ENCODE data around the gene SLC4A4.

The SLC4A4 gene

DNA sequence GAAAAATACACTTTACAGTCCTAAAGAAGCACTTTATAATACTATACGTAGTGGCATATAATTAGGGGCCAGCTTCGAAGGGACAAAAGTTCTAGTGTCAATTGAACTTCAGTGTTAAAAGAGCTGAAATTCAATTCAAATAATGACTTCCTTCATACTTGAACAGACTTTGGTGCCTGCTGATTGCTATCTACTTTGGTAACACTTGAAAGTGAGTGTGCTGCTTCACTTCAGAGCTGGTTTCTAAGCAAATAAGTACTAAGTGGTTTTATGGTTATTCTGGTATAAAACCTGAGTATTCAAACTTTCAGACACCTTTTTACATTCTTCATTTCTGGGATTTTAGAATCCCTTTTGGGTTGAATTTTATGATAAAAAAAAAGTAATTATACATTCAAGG lies 107.0 kb downstream of the SLC4A4 start:
- no peaks in the 10 kb centered on the region for H3K9me3 ChIP-seq
- peaks cover 0 to 28% (median 0%) of the 10 kb centered on the region in 4 donors for H3K4me1 ChIP-seq
- no peak overlapping the region for H3K27ac ChIP-seq
- no peak overlapping the region for H3K4me3 ChIP-seq
- DNase-seq = no peak
- intact Hi-C loops (cut with DNase I; ENCODE audit: low total_unique reads) = no loop called here
- no peaks in the 10 kb centered on the region for H3K36me3 ChIP-seq
- TF ChIP-seq, protein P1, sequence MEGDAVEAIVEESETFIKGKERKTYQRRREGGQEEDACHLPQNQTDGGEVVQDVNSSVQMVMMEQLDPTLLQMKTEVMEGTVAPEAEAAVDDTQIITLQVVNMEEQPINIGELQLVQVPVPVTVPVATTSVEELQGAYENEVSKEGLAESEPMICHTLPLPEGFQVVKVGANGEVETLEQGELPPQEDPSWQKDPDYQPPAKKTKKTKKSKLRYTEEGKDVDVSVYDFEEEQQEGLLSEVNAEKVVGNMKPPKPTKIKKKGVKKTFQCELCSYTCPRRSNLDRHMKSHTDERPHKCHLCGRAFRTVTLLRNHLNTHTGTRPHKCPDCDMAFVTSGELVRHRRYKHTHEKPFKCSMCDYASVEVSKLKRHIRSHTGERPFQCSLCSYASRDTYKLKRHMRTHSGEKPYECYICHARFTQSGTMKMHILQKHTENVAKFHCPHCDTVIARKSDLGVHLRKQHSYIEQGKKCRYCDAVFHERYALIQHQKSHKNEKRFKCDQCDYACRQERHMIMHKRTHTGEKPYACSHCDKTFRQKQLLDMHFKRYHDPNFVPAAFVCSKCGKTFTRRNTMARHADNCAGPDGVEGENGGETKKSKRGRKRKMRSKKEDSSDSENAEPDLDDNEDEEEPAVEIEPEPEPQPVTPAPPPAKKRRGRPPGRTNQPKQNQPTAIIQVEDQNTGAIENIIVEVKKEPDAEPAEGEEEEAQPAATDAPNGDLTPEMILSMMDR (IDR thresholded peaks at IDR 0.05) = no peak
- H3K27me3 ChIP-seq = no peaks in the 10 kb centered on the region

DNA sequence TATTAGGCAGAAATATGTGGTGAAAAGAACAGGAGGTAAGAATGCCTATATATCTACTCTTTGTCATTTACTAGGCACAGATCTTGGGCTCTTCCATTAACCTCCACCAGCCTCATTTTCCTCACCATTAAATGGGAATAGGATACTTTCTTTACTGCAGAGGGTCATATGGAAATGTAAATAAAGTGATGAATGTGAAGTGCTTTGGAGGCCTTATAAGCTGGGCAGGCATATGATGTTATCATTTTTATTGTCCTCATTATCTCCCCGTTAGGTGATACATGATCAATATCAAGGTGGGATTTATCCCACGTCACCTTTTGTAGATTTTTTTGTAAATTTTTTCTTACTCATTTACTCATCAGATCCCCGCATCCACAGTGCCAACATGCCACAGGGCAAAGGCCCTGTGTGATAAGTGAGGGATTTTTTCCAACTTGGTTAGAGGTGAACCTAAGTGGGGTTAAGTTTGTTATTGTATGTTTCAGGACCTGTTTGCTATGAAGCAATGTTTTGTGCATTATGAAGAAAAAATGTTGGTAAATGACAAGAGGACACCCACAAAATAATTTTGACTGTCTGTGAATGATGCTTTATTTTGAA lies 107.8 kb downstream of the SLC4A4 start:
- no peak for DNase-seq
- H3K27me3 ChIP-seq = no peaks in the 10 kb centered on the region
- TF ChIP-seq, protein P1 (IDR thresholded peaks at IDR 0.05) = no peak
- H3K36me3 ChIP-seq = no peaks in the 10 kb centered on the region
- intact Hi-C loops (cut with DNase I; ENCODE audit: low total_unique reads) = no loop called here
- no peak overlapping the region for H3K4me3 ChIP-seq
- H3K4me1 ChIP-seq = peaks cover 0 to 28% (median 0%) of the 10 kb centered on the region in 4 donors
- H3K9me3 ChIP-seq = no peaks in the 10 kb centered on the region
- no peak overlapping the region for H3K27ac ChIP-seq

DNA sequence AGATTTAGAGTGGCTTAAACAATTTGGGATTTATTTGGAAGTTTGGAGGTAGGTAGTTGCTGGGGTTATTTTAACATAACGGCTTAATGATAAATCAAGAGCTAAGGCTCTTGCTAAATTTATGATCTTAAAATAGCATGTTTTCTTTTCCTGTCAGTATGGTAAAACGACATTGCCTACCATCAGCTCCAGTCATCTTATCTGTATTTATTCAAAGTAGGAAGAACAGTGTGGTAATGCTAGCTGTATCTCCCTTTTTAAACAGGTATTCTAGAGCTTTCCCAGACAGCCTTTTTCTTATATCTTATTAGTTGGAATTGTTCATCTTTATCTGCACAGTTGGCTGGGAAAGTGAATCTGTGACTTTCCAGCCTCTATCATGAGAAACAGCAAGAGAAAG lies 110.2 kb downstream of the SLC4A4 start:
- TF ChIP-seq, protein P1 (IDR thresholded peaks at IDR 0.05) = no peak
- Histone ChIP-seq H3K9me3 (no peaks in the 10 kb centered on the region), H3K27ac (no peak overlapping the region), H3K27me3 (no peaks in the 10 kb centered on the region), H3K36me3 (no peaks in the 10 kb centered on the region), H3K4me3 (no peak overlapping the region), H3K4me1 (peaks cover 0 to 28% (median 0%) of the 10 kb centered on the region in 4 donors)
- DNase-seq = no peak
- intact Hi-C loops (cut with DNase I; ENCODE audit: low total_unique reads) = no loop called here

DNA sequence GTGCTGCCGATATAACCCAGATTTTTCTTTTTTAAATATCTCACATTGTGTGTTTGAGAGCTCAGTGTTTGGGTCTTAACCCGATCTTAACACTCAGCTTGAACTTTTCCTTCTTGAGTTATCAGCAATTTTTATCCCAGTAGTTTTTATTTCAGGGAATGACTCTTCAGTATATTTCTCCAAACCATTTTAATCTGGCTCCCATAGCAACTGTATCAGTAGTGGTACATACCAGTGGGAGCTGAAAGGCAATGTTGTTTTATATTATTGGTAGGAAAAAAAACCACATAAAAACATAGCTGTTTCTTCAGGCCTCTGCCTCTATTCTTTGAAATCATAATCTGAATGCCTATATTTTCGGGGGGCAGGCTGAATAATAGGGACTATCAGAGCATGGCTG lies 111.1 kb downstream of the SLC4A4 start:
- TF ChIP-seq, protein P1 (IDR thresholded peaks at IDR 0.05) = no peak
- DNase-seq = no peak

DNA sequence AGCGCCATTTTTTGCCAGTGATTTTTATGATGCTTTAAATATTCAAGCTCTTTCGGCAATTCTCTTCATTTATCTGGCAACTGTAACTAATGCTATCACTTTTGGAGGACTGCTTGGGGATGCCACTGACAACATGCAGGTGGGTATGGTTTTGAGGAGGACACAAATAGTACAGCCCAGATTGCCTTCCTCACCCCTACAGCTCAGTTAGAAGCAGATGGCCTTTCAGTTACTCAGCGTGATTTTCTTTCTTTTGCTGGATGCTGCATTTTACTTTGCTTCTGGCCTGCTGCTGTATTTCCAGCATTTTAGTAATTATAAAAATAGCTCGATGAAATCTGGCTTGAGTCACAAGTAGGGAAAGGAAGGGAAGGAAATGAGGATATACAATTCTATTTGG lies 114.7 kb downstream of the SLC4A4 start:
- Histone ChIP-seq H3K4me1 (peaks cover 0 to 8% (median 0%) of the 10 kb centered on the region in 4 donors), H3K36me3 (no peaks in the 10 kb centered on the region), H3K27me3 (no peaks in the 10 kb centered on the region), H3K27ac (no peak overlapping the region), H3K4me3 (no peak overlapping the region), H3K9me3 (no peaks in the 10 kb centered on the region)
- intact Hi-C loops (cut with DNase I; ENCODE audit: low total_unique reads) = no loop called here
- DNase-seq = no peak
- TF ChIP-seq, protein P1 (IDR thresholded peaks at IDR 0.05) = no peak

More for the DNA sequence above, 111.1 kb downstream of the SLC4A4 start:
- H3K36me3 ChIP-seq = no peaks in the 10 kb centered on the region
- H3K27me3 ChIP-seq = no peaks in the 10 kb centered on the region
- intact Hi-C loops (cut with DNase I; ENCODE audit: low total_unique reads) = no loop called here
- peaks cover 0 to 23% (median 0%) of the 10 kb centered on the region in 4 donors for H3K4me1 ChIP-seq
- no peaks in the 10 kb centered on the region for H3K9me3 ChIP-seq
- no peak overlapping the region for H3K4me3 ChIP-seq
- no peak overlapping the region for H3K27ac ChIP-seq

DNA sequence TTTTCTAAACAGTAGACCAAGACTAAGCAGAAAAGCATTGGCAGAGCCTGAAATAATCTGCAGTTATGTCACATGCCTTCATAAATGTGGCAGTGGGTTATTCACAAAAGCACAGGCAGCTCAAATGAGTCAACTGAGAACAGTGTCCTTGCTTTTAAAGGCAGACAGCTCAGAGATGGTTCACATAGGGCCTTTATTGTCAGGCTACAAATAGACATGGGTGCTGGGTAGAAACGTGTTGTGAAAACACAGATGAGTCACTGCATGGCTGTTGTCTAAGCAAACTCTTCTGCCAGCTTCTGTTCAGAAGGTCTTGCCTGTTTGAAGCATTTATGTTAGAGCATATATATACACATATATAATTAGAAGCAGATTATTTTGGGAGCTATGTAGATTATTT lies 118.0 kb downstream of the SLC4A4 start:
- no peaks in the 10 kb centered on the region for H3K9me3 ChIP-seq
- intact Hi-C loops (cut with DNase I; ENCODE audit: low total_unique reads) = no loop called here
- no peaks in the 10 kb centered on the region for H3K27me3 ChIP-seq
- H3K4me1 ChIP-seq = no peaks in the 10 kb centered on the region
- H3K4me3 ChIP-seq = no peak overlapping the region
- TF ChIP-seq, protein P1 (IDR thresholded peaks at IDR 0.05) = no peak
- no peak for DNase-seq
- H3K27ac ChIP-seq = no peak overlapping the region
- H3K36me3 ChIP-seq = no peaks in the 10 kb centered on the region

Measured in tibial artery (tissue), 4 donors.